Ishikawa (cell line): ENCODE data around the gene ADAM22.

Experiments
- CEBPB ChIP-seq: IDR thresholded peaks from 2 replicates; pipeline ENCODE4 v1.6.1; 2012
- CREB1 ChIP-seq: IDR thresholded peaks from 2 replicates; pipeline ENCODE4 v1.6.1; 2012; ENCODE audit warnings: low read depth
- EGR1 ChIP-seq: IDR thresholded peaks from 2 replicates; pipeline ENCODE4 v1.6.1; 2012
- EP300 ChIP-seq: IDR thresholded peaks from 2 replicates; pipeline ENCODE4 v1.6.1; 2012; ENCODE audit warnings: borderline replicate concordance
- FOXM1 ChIP-seq: IDR thresholded peaks from 2 replicates; pipeline ENCODE4 v1.6.1; 2012; ENCODE audit warnings: low read depth, borderline replicate concordance
- MAX ChIP-seq: IDR thresholded peaks from 2 replicates; pipeline ENCODE4 v1.6.1; 2012
- NFIC ChIP-seq: IDR thresholded peaks from 2 replicates; pipeline ENCODE4 v1.6.1; 2012
- RAD21 ChIP-seq: IDR thresholded peaks from 2 replicates; pipeline ENCODE4 v1.6.1; 2012; ENCODE audit warnings: low read depth
- REST ChIP-seq: IDR thresholded peaks from 2 replicates; pipeline ENCODE4 v1.6.1; 2012; ENCODE audit warnings: low read depth, mild to moderate bottlenecking
- TAF1 ChIP-seq: IDR thresholded peaks from 2 replicates; pipeline ENCODE4 v1.6.1; 2012; ENCODE audit warnings: low read depth, mild to moderate bottlenecking
- TCF12 ChIP-seq: IDR thresholded peaks from 2 replicates; pipeline ENCODE4 v1.6.1; 2012; ENCODE audit warnings: low read depth
- TEAD4 ChIP-seq: IDR thresholded peaks from 2 replicates; pipeline ENCODE4 v1.6.1; 2012
- USF1 ChIP-seq: IDR thresholded peaks from 2 replicates; pipeline ENCODE4 v1.6.1; 2012
- YY1 ChIP-seq: IDR thresholded peaks from 2 replicates; pipeline ENCODE4 v1.6.1; 2012; ENCODE audit warnings: low read depth
- ZBTB7A ChIP-seq: IDR thresholded peaks from 2 replicates; pipeline ENCODE4 v1.6.1; 2012; ENCODE audit warnings: low read depth

ADAM22 gene

GRCh38 chr7:88150033-88150432, 216.0 kb downstream of the ADAM22 start:
- TF ChIP-seq MAX (no peak), TCF12 (no peak), CEBPB (no peak), FOXM1 (no peak), EGR1 (no peak), CREB1 (no peak), USF1 (no peak), TAF1 (no peak)

- no peak for TF ChIP-seq EP300
- no peak for TF ChIP-seq TEAD4
- TF ChIP-seq YY1: no peak
- no peak for TF ChIP-seq TCF12
- no peak for TF ChIP-seq RAD21
- no peak for TF ChIP-seq MAX
- no peak for TF ChIP-seq CEBPB
- TF ChIP-seq EGR1: no peak
- no peak for TF ChIP-seq NFIC
- TF ChIP-seq TAF1: no peak
- TF ChIP-seq ZBTB7A: no peak
- no peak for TF ChIP-seq USF1
- no peak for TF ChIP-seq CREB1
- no peak for TF ChIP-seq REST
- no peak for TF ChIP-seq FOXM1
Observed at GRCh38 chr7:88151119-88151790, 217.2 kb downstream of the ADAM22 start.

- TF ChIP-seq USF1 (no peak), EP300 (no peak), REST (no peak), ZBTB7A (no peak), TCF12 (no peak), CREB1 (no peak), RAD21 (no peak), TEAD4 (no peak), EGR1 (no peak), YY1 (no peak), CEBPB (no peak), FOXM1 (no peak), MAX (no peak), NFIC (no peak), TAF1 (no peak)
Observed at GRCh38 chr7:88153378-88153777, 219.3 kb downstream of the ADAM22 start.

GRCh38 chr7:88155756-88156155, 221.7 kb downstream of the ADAM22 start:
- TF ChIP-seq MAX: no peak
- no peak for TF ChIP-seq NFIC

GRCh38 chr7:88156356-88156755, 222.3 kb downstream of the ADAM22 start:
- TF ChIP-seq USF1: no peak
- no peak for TF ChIP-seq RAD21
- no peak for TF ChIP-seq EGR1
